ENCODE data around the gene SLX1A.
"Not testable (repeated sequence)": the region's sequence is repeated elsewhere in the genome, so short reads cannot be mapped to it uniquely, and the experiment has no call there.

The SLX1A gene

DNA sequence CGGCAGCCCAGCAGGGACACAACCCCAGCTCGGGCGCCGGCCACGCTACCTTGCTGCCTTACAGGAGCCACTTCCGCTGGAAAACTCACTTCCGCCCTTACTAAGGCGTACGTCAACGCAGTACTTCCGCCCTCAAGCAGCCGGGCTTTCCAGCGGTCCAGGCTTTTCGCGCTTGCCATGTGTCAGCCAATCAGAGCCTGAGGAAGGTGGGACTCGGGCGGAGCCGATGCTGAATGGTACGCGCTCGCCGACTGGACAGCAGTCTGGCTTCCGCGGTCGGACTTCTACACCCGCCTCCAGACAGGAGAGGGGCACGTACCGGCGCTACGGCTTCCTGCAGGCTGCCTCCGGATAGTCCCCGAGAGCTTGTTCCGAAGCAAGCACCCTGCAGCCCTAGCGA lies at the start of gene SLX1A, which contains the start of gene BOLA2B:
SLX1A (plus strand) TSS at position 261 of the 400 bp plus-strand sequence. CDS start 210 bp downstream, outside the sequence.
BOLA2B (minus strand) TSS at position 52 of the 400 bp plus-strand sequence. CDS start 71 bp downstream, outside the sequence.
- Histone ChIP-seq H3K4me3 (ENCODE audit: low read depth in 1 of 2, low read length in 2 of 2) (peak within 1 kb of the TSS in 1 of 2 donors; percentile 58), H3K9ac (ENCODE audit: low read depth in 1 of 2, low read length in 2 of 2) (peak within 1 kb of the TSS in 1 of 2 donors; percentile 38), H3K27ac (ENCODE audit: low read depth, low read length) (peak within 1 kb of the TSS; percentile 50)
- H3K4me1 ChIP-seq (ENCODE audit: control insufficient read depth in 1 of 2, insufficient read depth in 2 of 2, low read length in 2 of 2); H3K9me3 ChIP-seq (ENCODE audit: control insufficient read depth in 1 of 2, low read length in 2 of 2); H3K36me3 ChIP-seq (ENCODE audit: control insufficient read depth in 1 of 2, insufficient read depth in 2 of 2, low read length in 2 of 2); H3K27me3 ChIP-seq (ENCODE audit: control insufficient read depth in 1 of 2, insufficient read depth in 2 of 2, low read length in 2 of 2): not testable (repeated sequence)

DNA sequence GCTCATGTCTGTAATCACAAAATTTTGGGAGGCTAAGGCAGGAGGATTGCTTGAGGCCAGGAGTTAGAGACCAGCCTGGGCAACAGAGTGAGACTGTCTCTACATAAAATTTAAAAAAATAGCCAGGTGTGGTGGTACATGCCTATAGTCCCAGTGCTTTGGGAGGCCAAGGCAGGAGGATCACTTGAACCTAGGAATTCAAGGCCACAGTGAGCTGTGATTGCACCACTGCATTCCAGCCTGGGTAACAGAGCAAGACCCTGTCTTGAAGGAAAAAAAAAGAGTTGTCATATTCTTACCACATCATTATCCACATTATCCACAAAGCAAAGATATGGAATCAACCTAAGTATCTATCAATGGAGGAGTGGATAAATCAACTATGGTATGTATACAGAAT lies 49.7 kb upstream of the SLX1A start:
- H3K27me3 ChIP-seq (ENCODE audit: control insufficient read depth in 1 of 2, insufficient read depth in 2 of 2, low read length in 2 of 2): no peaks in the 10 kb centered on the region
- H3K4me3 ChIP-seq (ENCODE audit: low read depth in 1 of 2, low read length in 2 of 2): no peak overlapping the region
- H3K9ac ChIP-seq (ENCODE audit: low read depth in 1 of 2, low read length in 2 of 2): no peak overlapping the region
- H3K4me1 ChIP-seq (ENCODE audit: control insufficient read depth in 1 of 2, insufficient read depth in 2 of 2, low read length in 2 of 2): peaks cover 8 to 10% of the 10 kb centered on the region in 2 donors
- no peaks in the 10 kb centered on the region for H3K36me3 ChIP-seq (ENCODE audit: control insufficient read depth in 1 of 2, insufficient read depth in 2 of 2, low read length in 2 of 2)
- peaks cover 0 to 4% of the 10 kb centered on the region in 2 donors for H3K9me3 ChIP-seq (ENCODE audit: control insufficient read depth in 1 of 2, low read length in 2 of 2)
- H3K27ac ChIP-seq (ENCODE audit: low read depth, low read length): no peak overlapping the region

DNA sequence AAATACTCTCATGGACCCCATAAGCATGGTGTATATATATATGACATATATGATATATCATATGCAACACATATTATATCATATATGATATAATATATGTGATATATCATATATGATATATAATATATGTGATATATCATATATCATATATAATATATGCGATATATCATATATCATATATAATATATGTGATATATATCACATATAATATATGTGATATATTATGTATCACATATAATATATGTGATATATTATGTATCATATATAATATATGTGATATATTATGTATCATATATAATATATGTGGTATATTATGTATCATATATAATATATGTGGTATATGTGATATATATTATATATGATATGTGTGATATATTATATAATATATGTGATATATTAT lies 48.8 kb upstream of the SLX1A start:
- H3K9me3 ChIP-seq (ENCODE audit: control insufficient read depth in 1 of 2, low read length in 2 of 2): peaks cover 0 to 11% of the 10 kb centered on the region in 2 donors
- no peak overlapping the region for H3K27ac ChIP-seq (ENCODE audit: low read depth, low read length)
- H3K4me1 ChIP-seq (ENCODE audit: control insufficient read depth in 1 of 2, insufficient read depth in 2 of 2, low read length in 2 of 2): peaks cover 2 to 6% of the 10 kb centered on the region in 2 donors
- no peaks in the 10 kb centered on the region for H3K36me3 ChIP-seq (ENCODE audit: control insufficient read depth in 1 of 2, insufficient read depth in 2 of 2, low read length in 2 of 2)
- H3K27me3 ChIP-seq (ENCODE audit: control insufficient read depth in 1 of 2, insufficient read depth in 2 of 2, low read length in 2 of 2): no peaks in the 10 kb centered on the region
- H3K4me3 ChIP-seq (ENCODE audit: low read depth in 1 of 2, low read length in 2 of 2): no peak overlapping the region
- H3K9ac ChIP-seq (ENCODE audit: low read depth in 1 of 2, low read length in 2 of 2): no peak overlapping the region

DNA sequence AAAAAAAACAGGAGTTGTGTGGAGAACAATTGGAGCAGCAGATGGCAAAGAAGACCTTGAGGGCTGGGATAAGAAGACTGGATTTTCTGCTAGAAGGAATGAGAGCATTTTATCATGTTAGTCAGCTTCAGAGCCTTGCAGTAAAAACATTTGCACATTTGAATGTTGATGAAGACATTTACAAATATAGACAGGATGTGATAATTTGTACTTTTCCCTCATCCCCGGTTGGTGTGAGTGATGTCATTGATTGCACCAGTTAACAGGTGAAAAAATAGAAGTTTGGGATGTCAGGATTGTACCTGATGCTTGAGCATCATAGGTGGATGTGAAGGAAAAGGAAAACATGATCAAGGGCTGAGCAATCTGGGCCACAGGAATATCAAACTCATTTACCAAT lies 48.0 kb upstream of the SLX1A start:
- Histone ChIP-seq H3K4me1 (ENCODE audit: control insufficient read depth in 1 of 2, insufficient read depth in 2 of 2, low read length in 2 of 2) (no peaks in the 10 kb centered on the region), H3K4me3 (ENCODE audit: low read depth in 1 of 2, low read length in 2 of 2) (no peak overlapping the region), H3K9me3 (ENCODE audit: control insufficient read depth in 1 of 2, low read length in 2 of 2) (peaks cover 0 to 11% of the 10 kb centered on the region in 2 donors), H3K36me3 (ENCODE audit: control insufficient read depth in 1 of 2, insufficient read depth in 2 of 2, low read length in 2 of 2) (no peaks in the 10 kb centered on the region), H3K9ac (ENCODE audit: low read depth in 1 of 2, low read length in 2 of 2) (no peak overlapping the region), H3K27ac (ENCODE audit: low read depth, low read length) (no peak overlapping the region), H3K27me3 (ENCODE audit: control insufficient read depth in 1 of 2, insufficient read depth in 2 of 2, low read length in 2 of 2) (no peaks in the 10 kb centered on the region)

DNA sequence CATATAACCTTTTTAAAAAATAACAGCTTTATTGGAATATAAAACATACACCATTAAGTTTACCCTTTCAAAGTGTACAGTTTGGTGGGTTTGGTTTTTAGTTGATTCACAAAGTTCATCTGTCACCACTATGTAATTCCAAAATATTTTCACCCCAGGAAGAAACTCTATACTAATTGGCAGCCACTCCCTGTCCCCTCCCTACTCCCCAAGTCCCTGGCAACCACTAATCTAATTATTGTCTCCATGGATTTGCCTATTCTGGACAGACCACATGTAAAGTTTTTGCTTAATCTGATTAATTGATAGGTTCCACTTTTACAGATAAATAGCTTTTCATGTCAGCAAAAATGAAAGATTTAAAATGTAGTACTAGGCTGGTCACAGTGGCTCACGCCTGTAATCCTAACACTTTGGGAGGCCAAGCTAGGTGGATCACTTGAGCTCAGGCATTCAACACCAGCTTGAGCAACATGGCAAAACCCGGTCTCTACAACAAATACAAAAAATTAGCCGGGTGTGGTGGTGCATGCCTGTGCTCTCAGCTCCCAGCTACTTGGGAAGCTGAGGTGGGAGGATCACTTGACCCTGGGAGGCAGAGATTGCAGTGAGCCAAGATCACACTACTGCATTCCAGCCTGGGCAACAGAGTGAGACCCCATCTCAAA lies 45.7 kb upstream of the SLX1A start:
- no peak overlapping the region for H3K9ac ChIP-seq (ENCODE audit: low read depth in 1 of 2, low read length in 2 of 2)
- no peak overlapping the region for H3K27ac ChIP-seq (ENCODE audit: low read depth, low read length)
- H3K36me3 ChIP-seq (ENCODE audit: control insufficient read depth in 1 of 2, insufficient read depth in 2 of 2, low read length in 2 of 2): no peaks in the 10 kb centered on the region

DNA sequence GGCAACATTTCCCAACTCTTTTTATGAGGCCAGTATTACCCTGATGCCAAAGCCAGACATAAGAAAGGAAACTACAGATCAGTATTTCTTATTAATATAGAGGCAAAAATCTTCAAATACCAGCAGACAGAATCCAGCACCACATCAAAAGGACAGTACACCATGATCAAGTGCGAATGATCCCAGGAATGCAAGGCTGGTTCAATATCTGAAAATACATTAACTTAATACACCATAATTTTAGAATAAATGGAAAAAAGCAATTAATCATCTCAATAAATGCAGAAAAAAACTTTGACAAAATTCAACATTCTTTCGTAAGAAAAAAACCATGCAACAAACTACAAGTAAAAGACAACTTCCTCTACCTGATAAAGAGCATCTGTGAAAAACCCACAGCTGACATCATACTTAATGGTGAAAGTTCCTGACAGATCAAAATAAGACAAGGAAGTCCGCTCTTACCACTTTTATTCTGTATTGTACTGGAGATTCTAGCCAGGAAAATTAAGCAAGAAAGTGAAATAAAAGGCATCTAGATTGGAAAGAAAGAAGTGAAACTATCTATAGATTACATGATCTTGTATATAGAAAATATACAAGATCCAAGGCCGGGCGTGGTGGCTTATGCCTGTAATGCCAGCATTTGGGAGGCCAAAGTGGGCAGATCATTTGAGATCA lies 44.3 kb upstream of the SLX1A start:
- Histone ChIP-seq H3K9ac (ENCODE audit: low read depth in 1 of 2, low read length in 2 of 2) (no peak overlapping the region), H3K27ac (ENCODE audit: low read depth, low read length) (no peak overlapping the region), H3K27me3 (ENCODE audit: control insufficient read depth in 1 of 2, insufficient read depth in 2 of 2, low read length in 2 of 2) (no peaks in the 10 kb centered on the region), H3K36me3 (ENCODE audit: control insufficient read depth in 1 of 2, insufficient read depth in 2 of 2, low read length in 2 of 2) (no peaks in the 10 kb centered on the region), H3K4me1 (ENCODE audit: control insufficient read depth in 1 of 2, insufficient read depth in 2 of 2, low read length in 2 of 2) (no peaks in the 10 kb centered on the region), H3K9me3 (ENCODE audit: control insufficient read depth in 1 of 2, low read length in 2 of 2) (peaks cover 0 to 11% of the 10 kb centered on the region in 2 donors), H3K4me3 (ENCODE audit: low read depth in 1 of 2, low read length in 2 of 2) (no peak overlapping the region)

More for the DNA sequence above, 45.7 kb upstream of the SLX1A start:
- H3K27me3 ChIP-seq (ENCODE audit: control insufficient read depth in 1 of 2, insufficient read depth in 2 of 2, low read length in 2 of 2): no peaks in the 10 kb centered on the region
- no peaks in the 10 kb centered on the region for H3K4me1 ChIP-seq (ENCODE audit: control insufficient read depth in 1 of 2, insufficient read depth in 2 of 2, low read length in 2 of 2)
- peaks cover 0 to 11% of the 10 kb centered on the region in 2 donors for H3K9me3 ChIP-seq (ENCODE audit: control insufficient read depth in 1 of 2, low read length in 2 of 2)
- H3K4me3 ChIP-seq (ENCODE audit: low read depth in 1 of 2, low read length in 2 of 2): no peak overlapping the region

DNA sequence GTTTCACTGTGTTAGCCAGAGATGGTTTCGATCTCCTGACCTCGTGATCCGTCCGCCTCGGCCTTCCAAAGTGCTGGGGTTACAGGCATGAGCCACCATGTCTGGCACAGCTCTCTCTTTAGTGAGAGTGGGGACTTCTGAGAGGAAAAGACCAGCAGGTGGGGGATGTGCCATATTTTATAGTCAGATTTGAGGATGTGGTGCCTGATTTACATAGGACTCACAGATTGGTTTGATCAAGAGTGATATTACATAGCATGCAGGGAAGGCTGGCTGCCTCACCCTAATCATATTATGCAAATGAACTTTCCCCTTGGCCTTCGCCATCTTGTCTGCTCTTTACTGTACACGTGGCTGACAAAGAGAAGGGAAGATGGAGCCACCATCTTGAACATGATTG lies 42.6 kb upstream of the SLX1A start:
- no peaks in the 10 kb centered on the region for H3K36me3 ChIP-seq (ENCODE audit: control insufficient read depth in 1 of 2, insufficient read depth in 2 of 2, low read length in 2 of 2)
- no peaks in the 10 kb centered on the region for H3K27me3 ChIP-seq (ENCODE audit: control insufficient read depth in 1 of 2, insufficient read depth in 2 of 2, low read length in 2 of 2)
- no peaks in the 10 kb centered on the region for H3K4me1 ChIP-seq (ENCODE audit: control insufficient read depth in 1 of 2, insufficient read depth in 2 of 2, low read length in 2 of 2)
- no peak overlapping the region for H3K9ac ChIP-seq (ENCODE audit: low read depth in 1 of 2, low read length in 2 of 2)
- no peak overlapping the region for H3K27ac ChIP-seq (ENCODE audit: low read depth, low read length)
- H3K9me3 ChIP-seq (ENCODE audit: control insufficient read depth in 1 of 2, low read length in 2 of 2): peaks cover 0 to 11% of the 10 kb centered on the region in 2 donors
- H3K4me3 ChIP-seq (ENCODE audit: low read depth in 1 of 2, low read length in 2 of 2): no peak overlapping the region

DNA sequence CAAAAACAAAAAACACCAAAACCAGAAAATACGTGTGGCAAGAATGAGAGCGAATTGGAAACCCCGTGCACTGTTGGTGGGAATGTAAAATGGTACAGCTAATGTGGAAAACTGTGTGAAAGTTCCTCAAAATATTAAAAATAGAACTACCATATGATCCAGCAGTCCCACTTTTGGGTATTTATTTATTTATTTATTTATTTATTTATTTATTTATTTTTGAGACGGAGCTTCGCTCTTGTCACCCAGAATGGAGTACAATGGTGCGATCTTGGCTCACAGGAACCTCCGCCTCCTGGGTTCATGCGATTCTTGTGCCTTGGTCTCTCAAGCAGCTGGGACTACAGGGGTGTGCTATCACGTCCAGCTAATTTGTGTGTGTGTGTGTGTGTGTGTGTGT lies 41.2 kb upstream of the SLX1A start:
- H3K9ac ChIP-seq (ENCODE audit: low read depth in 1 of 2, low read length in 2 of 2): no peak overlapping the region
- H3K27ac ChIP-seq (ENCODE audit: low read depth, low read length): no peak overlapping the region
- H3K4me3 ChIP-seq (ENCODE audit: low read depth in 1 of 2, low read length in 2 of 2): no peak overlapping the region
- H3K4me1 ChIP-seq (ENCODE audit: control insufficient read depth in 1 of 2, insufficient read depth in 2 of 2, low read length in 2 of 2): no peaks in the 10 kb centered on the region
- no peaks in the 10 kb centered on the region for H3K27me3 ChIP-seq (ENCODE audit: control insufficient read depth in 1 of 2, insufficient read depth in 2 of 2, low read length in 2 of 2)
- H3K9me3 ChIP-seq (ENCODE audit: control insufficient read depth in 1 of 2, low read length in 2 of 2): peaks cover 0 to 11% of the 10 kb centered on the region in 2 donors
- no peaks in the 10 kb centered on the region for H3K36me3 ChIP-seq (ENCODE audit: control insufficient read depth in 1 of 2, insufficient read depth in 2 of 2, low read length in 2 of 2)

DNA sequence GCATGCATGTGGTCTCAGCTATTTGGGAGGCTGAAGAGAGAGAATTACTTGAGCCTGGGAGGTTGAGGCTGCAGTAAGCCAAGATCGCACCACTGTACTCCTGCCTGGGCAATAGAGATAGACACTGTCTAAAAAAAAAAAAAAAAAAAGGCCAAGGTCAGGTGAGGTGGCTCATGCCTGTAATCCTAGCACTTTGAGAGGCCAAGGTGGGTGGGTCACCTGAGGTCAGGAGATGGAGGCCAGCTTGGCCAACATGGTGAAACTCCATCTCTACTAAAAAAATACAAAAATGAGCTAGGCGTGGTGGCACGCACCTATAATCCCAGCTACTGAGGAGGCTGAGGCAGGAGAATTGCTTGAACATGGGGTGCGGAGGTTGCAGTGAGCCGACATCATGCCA lies 38.5 kb upstream of the SLX1A start:
- Histone ChIP-seq H3K4me1 (ENCODE audit: control insufficient read depth in 1 of 2, insufficient read depth in 2 of 2, low read length in 2 of 2) (no peaks in the 10 kb centered on the region), H3K9me3 (ENCODE audit: control insufficient read depth in 1 of 2, low read length in 2 of 2) (no peaks in the 10 kb centered on the region), H3K27ac (ENCODE audit: low read depth, low read length) (no peak overlapping the region), H3K36me3 (ENCODE audit: control insufficient read depth in 1 of 2, insufficient read depth in 2 of 2, low read length in 2 of 2) (no peaks in the 10 kb centered on the region), H3K4me3 (ENCODE audit: low read depth in 1 of 2, low read length in 2 of 2) (no peak overlapping the region), H3K9ac (ENCODE audit: low read depth in 1 of 2, low read length in 2 of 2) (no peak overlapping the region), H3K27me3 (ENCODE audit: control insufficient read depth in 1 of 2, insufficient read depth in 2 of 2, low read length in 2 of 2) (no peaks in the 10 kb centered on the region)

DNA sequence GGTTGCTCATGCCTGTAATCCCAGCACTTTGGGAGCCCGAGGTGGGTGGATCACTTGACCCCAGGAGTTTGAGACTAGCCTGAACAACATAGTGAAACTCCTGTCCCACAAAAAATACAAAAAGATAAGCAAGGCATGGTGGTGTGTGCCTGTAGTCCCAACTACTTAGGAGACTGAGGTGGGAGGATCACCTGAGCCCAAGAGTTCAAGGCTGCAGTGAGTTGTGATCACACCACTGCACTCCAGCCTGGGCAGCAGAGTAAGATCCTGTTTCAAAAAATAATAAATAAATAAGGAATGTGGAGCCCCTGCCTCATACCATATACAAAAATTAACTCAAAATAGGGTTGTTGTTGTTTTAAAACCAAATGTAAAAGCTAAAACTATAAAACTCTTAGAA lies 36.5 kb upstream of the SLX1A start:
- Histone ChIP-seq H3K4me3 (ENCODE audit: low read depth in 1 of 2, low read length in 2 of 2) (no peak overlapping the region), H3K27me3 (ENCODE audit: control insufficient read depth in 1 of 2, insufficient read depth in 2 of 2, low read length in 2 of 2) (no peaks in the 10 kb centered on the region), H3K9me3 (ENCODE audit: control insufficient read depth in 1 of 2, low read length in 2 of 2) (no peaks in the 10 kb centered on the region), H3K27ac (ENCODE audit: low read depth, low read length) (no peak overlapping the region), H3K9ac (ENCODE audit: low read depth in 1 of 2, low read length in 2 of 2) (no peak overlapping the region), H3K36me3 (ENCODE audit: control insufficient read depth in 1 of 2, insufficient read depth in 2 of 2, low read length in 2 of 2) (no peaks in the 10 kb centered on the region), H3K4me1 (ENCODE audit: control insufficient read depth in 1 of 2, insufficient read depth in 2 of 2, low read length in 2 of 2) (no peaks in the 10 kb centered on the region)
